Epidermal melanocyte (primary cell): ENCODE measurements around the gene P2RX3.
"Not testable (repeated sequence)": the region's sequence is repeated elsewhere in the genome, so short reads cannot be mapped to it uniquely, and the experiment has no call there.

ENCODE experiments used
- DNase-seq: peaks from one replicate; pipeline ENCODE4 v3.0.0; 2011; ENCODE audit warnings: low spot score; ENCODE audit not compliant: insufficient read length

The P2RX3 gene

GRCh38 chr11:57338142-57338541 lies at the start of gene P2RX3:
TSS of gene P2RX3 (plus strand) at chr11:57338352. CDS start at chr11:57338551, 199 bp downstream.
- DNase-seq: no peak

DNA sequence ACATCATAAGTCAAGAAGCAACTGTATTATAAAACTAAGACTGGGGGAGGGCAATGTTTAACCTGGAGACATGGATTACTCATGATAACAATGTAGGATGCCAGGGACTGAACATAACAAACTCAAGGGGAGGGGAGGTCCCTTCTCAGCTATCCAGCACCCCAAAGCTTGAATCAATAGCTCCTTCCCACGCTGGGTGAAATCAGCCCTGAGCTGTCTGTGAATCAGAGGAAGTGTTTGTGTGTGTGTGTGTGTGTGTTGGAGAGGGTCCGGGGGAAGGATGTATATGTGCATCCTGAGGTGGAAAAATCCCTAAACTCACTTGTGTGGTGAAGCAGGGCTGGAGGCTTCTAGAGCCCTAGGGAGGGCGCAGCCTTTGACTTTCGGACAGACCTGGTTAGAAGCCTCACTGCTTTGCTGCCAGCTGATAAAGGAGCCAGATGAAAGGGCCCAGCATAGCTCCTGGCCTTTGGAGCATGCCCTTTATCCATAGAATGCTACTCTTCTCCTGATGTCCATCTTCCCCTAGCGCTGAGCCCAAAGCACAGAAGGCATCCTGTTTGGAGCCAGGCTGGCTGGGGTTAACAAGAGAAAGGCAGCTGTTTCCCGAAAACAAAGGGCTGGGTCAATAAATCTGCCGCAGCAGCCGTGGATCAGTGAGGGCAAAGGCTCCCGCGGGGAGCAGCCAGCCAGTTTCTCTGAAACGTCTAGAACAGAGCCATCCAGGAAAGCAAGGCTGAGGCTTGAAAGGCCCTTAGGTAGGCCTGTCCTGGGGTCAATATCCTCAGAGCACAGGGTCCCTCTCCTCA lies 49.2 kb upstream of the P2RX3 start:
- DNase-seq: no peak

DNA sequence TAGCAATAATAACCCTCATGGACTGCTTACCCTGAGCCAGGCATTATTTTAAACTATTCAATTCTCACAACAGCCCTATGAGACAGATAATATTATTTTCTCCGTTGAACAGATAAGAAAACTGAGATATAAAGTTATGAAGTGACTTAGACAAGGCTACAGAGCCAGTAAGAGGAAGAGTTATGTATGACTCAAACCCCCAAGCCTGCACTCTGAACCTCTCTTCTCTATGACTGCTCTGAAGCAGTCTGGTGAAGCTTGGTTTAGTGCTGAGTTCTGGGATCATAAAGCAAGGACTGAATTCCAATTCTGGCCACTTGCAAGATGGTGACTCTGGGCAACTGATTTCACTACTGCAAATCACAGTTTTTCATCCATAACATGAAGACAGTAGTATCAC lies 47.9 kb upstream of the P2RX3 start:
- no peak for DNase-seq

GRCh38 chr11:57294225-57295131 lies 43.7 kb upstream of the P2RX3 start:
- no peak for DNase-seq

DNA sequence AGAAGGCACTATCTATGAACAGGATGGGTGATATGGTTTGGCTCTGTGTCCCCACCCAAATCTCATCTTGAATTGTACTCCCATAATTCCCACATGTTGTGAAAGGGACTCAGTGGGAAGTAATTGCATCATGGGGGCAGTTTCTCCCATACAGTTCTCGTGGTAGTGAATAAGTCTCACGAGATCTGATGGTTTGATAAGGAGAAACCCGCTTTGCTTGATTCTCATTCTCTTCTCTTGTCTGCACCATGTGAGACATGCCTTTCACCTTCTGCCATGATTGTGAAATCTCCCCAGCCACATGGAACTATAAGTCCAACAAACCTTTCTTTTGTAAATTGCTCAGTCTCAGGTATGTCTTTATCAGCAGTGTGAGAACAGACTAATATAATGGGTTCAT lies 41.9 kb upstream of the P2RX3 start:
- not testable (repeated sequence) for DNase-seq

- no peak for DNase-seq
Observed at GRCh38 chr11:57297221-57297620, 40.9 kb upstream of the P2RX3 start.

DNA sequence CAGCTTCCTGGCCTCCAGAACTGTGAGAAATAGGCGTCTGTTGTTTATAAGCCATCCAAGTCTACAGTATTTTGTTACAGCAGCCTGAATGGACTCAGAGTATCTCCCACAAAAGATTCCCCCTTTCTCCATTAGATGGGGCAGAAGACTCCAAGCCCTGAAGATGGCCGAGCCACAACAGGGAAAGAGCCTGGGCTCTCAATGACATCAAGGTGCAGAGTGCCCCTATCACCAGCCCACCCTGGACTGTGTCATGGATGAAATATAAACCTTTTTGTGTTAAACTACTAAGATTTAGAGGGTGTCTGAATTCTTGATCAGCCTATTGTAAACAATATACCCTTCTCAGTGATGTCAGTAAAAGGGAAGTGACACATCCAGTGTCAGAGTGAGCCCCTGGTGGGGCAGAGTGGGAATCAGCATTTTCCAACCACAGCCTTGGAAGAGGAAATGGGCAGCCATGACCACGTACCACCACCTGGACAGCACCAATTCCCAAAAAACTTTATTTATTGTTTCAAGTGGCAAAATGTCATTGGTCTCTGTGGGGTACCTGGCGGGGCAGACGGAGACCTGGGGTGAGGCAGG lies 38.9 kb upstream of the P2RX3 start:
- DNase-seq: no peak

DNA sequence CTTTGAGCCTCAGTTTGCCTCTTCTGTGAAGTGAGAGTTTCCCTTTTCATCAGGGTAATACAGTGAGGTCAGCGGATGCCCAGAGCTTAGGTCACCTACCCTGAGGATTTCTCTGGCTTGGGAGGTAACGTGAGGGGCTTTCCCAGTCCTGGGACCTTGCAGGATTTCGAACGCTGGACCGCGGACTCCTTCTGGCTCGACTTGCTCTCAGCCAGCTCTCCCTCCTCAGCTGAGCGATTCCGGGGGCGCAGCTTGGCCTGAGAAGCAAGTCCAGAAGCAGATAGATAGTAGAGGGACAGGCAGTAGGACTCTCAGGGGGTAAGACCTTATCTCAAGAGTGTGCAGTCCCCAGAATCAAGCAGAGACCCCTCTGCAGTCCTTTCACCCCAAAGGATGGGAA lies 37.4 kb upstream of the P2RX3 start:
- DNase-seq: no peak

GRCh38 chr11:57301711-57302423 lies 36.3 kb upstream of the P2RX3 start:
- no peak for DNase-seq

GRCh38 chr11:57302489-57302888 lies 35.7 kb upstream of the P2RX3 start:
- DNase-seq: no peak

- DNase-seq: no peak
Observed at GRCh38 chr11:57303280-57303989, 34.7 kb upstream of the P2RX3 start.

- no peak for DNase-seq
Observed at GRCh38 chr11:57303990-57304579, 34.1 kb upstream of the P2RX3 start.

- DNase-seq: no peak
Observed at GRCh38 chr11:57305523-57305922, 32.6 kb upstream of the P2RX3 start.

- DNase-seq: no peak
Observed at GRCh38 chr11:57306161-57306876, 31.8 kb upstream of the P2RX3 start.

DNA sequence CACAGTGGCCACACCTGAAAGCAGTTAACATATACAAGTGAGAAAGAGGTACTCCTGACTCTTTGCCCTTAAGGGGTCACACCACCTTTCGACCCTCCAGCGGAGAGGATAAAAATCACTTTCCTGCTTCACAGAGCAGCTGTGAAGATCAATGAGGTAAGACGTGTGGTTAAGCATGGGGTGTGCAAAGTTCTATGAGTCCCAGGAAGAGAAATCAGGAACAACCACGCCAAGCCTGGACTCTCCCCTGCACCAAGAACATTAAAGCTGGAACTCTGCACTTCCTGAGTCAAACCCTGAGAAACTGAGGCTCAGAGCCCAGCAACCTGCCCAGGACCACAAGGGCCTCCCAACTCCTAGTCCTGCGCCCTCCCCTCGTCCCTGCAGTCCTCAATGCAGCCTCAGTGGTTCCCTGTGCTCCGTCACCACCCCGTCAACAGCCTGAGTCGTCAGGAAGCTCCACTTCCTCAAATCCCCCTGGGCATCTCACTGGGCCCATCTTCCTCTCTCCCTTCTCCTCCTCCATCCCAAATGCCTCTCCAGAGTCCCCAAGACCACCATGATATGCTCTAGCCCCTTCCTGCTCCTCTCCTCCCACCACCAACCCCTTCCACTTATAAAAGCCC lies 31.1 kb upstream of the P2RX3 start:
- no peak for DNase-seq

DNA sequence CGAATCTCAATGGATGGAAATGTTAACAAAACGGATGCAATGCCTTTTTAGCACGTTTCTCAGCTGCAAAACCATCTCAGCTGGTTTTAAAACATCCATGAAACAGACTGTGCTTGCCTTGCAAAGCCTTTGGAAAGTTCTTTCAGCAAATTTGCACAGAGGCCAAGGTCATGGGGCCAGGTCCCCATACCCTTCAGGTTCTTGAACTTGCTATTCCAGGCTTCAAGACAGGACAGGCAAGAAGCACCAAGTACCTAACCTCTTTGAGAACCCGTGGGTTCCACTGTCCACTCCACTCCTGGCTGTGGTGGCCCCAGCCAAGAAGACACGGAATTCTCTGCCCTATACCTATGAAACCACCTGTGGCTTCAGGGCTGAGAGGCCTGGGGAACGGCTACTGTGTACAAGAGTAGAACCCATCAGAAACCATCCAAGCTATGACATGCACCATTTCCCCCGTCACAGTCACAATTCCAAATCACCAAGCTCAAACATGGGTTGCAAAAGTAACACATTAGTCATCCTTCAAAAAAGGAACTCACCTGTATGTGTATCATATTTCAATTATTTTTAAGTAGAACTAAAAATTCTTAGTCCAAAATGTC lies 30.4 kb upstream of the P2RX3 start:
- DNase-seq: no peak

DNA sequence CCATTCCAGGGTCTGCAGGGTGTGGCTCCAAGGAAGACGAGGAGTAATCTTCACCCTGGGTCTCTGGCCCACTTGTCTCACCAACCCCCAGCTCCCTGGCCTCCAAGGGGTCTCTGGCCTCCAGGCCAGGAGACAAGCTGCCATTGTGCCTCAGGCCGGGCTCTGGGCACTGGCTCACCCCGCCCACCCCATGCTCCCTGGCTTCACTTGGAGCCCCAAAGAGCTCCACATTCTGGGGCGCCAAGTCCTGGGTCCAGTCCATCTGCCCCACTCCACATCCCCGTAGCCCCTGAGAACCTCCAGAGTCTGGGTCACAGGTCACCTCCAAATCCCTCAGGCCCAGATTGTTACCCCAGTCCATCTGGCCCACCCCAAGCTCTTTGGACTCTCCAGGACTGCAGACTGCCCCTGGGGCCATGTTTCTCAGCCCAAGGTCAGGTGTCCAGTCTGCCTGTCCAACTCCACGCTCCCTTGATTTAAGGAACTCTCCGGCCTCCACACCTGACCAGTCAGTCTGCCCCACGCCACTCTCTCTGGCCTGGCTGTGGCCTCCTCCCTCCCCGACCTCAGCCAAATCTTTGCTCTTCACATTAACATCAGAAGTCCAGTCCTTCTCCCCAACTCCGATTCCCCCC lies 29.6 kb upstream of the P2RX3 start:
- DNase-seq: no peak
